GM21723 (cell line): ENCODE results near the gene NXPH1.
A peak's percentile ranks its signal among the peaks of the same experiment; 100 is the strongest.

Experiments
- ATAC-seq: cut with Tn5 transposase; IDR thresholded peaks from one replicate; pipeline ENCODE4 v1.9.1; 2021; ENCODE audit warnings: mild to moderate bottlenecking, moderate library complexity; ENCODE audit not compliant: unreplicated experiment

Gene NXPH1

GRCh38 chr7:8435590-8436545 lies 2.5 kb downstream of the NXPH1 start:
- no peak for ATAC-seq

GRCh38 chr7:8436965-8437364 lies 3.6 kb downstream of the NXPH1 start:
- ATAC-seq = peak; percentile 83

GRCh38 chr7:8437606-8438005 lies 4.2 kb downstream of the NXPH1 start:
- ATAC-seq = no peak

GRCh38 chr7:8440670-8441069 lies 7.3 kb downstream of the NXPH1 start:
- ATAC-seq = no peak

- no peak for ATAC-seq
Measured at GRCh38 chr7:8441106-8441965, 7.9 kb downstream of the NXPH1 start.

- ATAC-seq = no peak
Measured at GRCh38 chr7:8442051-8442813, 8.8 kb downstream of the NXPH1 start.

- ATAC-seq = peak; percentile 83
Measured at GRCh38 chr7:8442814-8443304, 9.4 kb downstream of the NXPH1 start.

GRCh38 chr7:8443576-8444467 lies 10.4 kb downstream of the NXPH1 start:
- ATAC-seq = no peak

- ATAC-seq = no peak
Measured at GRCh38 chr7:8444468-8444769, 11.0 kb downstream of the NXPH1 start.

- no peak for ATAC-seq
Measured at GRCh38 chr7:8453535-8453934, 20.1 kb downstream of the NXPH1 start.

GRCh38 chr7:8455426-8455825 lies 22.0 kb downstream of the NXPH1 start:
- ATAC-seq = no peak

GRCh38 chr7:8462309-8462708 lies 28.9 kb downstream of the NXPH1 start:
- ATAC-seq = no peak

- no peak for ATAC-seq
Measured at GRCh38 chr7:8465338-8465737, 31.9 kb downstream of the NXPH1 start.

GRCh38 chr7:8480527-8480926 lies 47.1 kb downstream of the NXPH1 start:
- no peak for ATAC-seq

- no peak for ATAC-seq
Measured at GRCh38 chr7:8481096-8481495, 47.7 kb downstream of the NXPH1 start.

- ATAC-seq = no peak
Measured at GRCh38 chr7:8481752-8482446, 48.5 kb downstream of the NXPH1 start.

- ATAC-seq = no peak
Measured at GRCh38 chr7:8490391-8491045, 57.1 kb downstream of the NXPH1 start.

GRCh38 chr7:8491106-8491505 lies 57.7 kb downstream of the NXPH1 start:
- ATAC-seq = no peak
